Glutamatergic neuron (in vitro differentiated cells): ENCODE measurements around the gene ORMDL1. TPM values are rescaled to one million over a fixed set of nuclear protein-coding genes. Genes with fewer than 3 reads are reported as not detected.
"Not testable (repeated sequence)": the region's sequence is repeated elsewhere in the genome, so short reads cannot be mapped to it uniquely, and the experiment has no call there.

Experiments used
- DNase-seq: peaks from one replicate; pipeline ENCODE4 v3.0.0; 2022
- H3K27ac Mint-ChIP-seq: one replicate; pipeline ENCODE4 v1.8.0; 2020; ENCODE audit warnings: mild to moderate bottlenecking, mixed read lengths, inconsistent platforms; ENCODE audit not compliant: unreplicated experiment
- H3K27me3 Mint-ChIP-seq: one replicate; pipeline ENCODE4 v1.8.0; 2020; ENCODE audit warnings: mild to moderate bottlenecking, moderate library complexity, mixed read lengths, inconsistent platforms; ENCODE audit not compliant: unreplicated experiment
- H3K36me3 Mint-ChIP-seq: one replicate; pipeline ENCODE4 v1.8.0; 2020; ENCODE audit warnings: mild to moderate bottlenecking, mixed read lengths, inconsistent platforms; ENCODE audit not compliant: unreplicated experiment
- H3K4me1 Mint-ChIP-seq: one replicate; pipeline ENCODE4 v1.8.0; 2020; ENCODE audit warnings: mild to moderate bottlenecking, low read depth, mixed read lengths, inconsistent platforms; ENCODE audit not compliant: unreplicated experiment
- H3K4me3 Mint-ChIP-seq: one replicate; pipeline ENCODE4 v1.8.0; 2020; ENCODE audit warnings: mild to moderate bottlenecking, mixed read lengths, inconsistent platforms; ENCODE audit not compliant: unreplicated experiment
- H3K9me3 Mint-ChIP-seq: one replicate; pipeline ENCODE4 v1.8.0; 2020; ENCODE audit warnings: mild to moderate bottlenecking, moderate library complexity, mixed read lengths, inconsistent platforms; ENCODE audit not compliant: unreplicated experiment
- CTCF ChIP-seq: fragments of 200-600 bp; sonication (generic); IDR thresholded peaks from one replicate; pipeline ENCODE4 v1.5.0; 2021; ENCODE audit not compliant: partially characterized antibody, unreplicated experiment
- total RNA-seq: library from RNA; stranded (reverse); fragmentation: NEBNext Ultra II Directional; extraction: Animal tissue kit (Norgen Biotek cat#: 25700); gene quantifications from one replicate; pipeline ENCODE4 v1.2.1, GENCODE V29; 2021; ENCODE audit not compliant: unreplicated experiment

Gene ORMDL1
- total RNA-seq, 1 donor from 2014 or later, result 55.1 TPM

GRCh38 chr2:189762229-189762550 is 21.9 kb downstream of the ORMDL1 start:
- peaks cover 5% of the 10 kb centered on the region for H3K9me3 Mint-ChIP-seq
- H3K4me3 Mint-ChIP-seq, result peak overlapping the region; percentile 96
- H3K27me3 Mint-ChIP-seq, result peaks cover 2% of the 10 kb centered on the region
- no peak for TF ChIP-seq CTCF
- no peaks in the 10 kb centered on the region for H3K4me1 Mint-ChIP-seq
- H3K36me3 Mint-ChIP-seq, result no peaks in the 10 kb centered on the region
- H3K27ac Mint-ChIP-seq, result peak overlapping the region; percentile 99
- DNase-seq, result no peak

- H3K27ac Mint-ChIP-seq, result peak overlapping the region; percentile 88
These were observed 24.0 kb downstream of the ORMDL1 start for GRCh38 chr2:189760154-189760553.

GRCh38 chr2:189756311-189756952 is 27.7 kb downstream of the ORMDL1 start:
- Mint-ChIP-seq H3K27ac (no peak overlapping the region), H3K36me3 (no peaks in the 10 kb centered on the region), H3K27me3 (peaks cover 2% of the 10 kb centered on the region), H3K4me3 (no peak overlapping the region), H3K4me1 (no peaks in the 10 kb centered on the region), H3K9me3 (no peaks in the 10 kb centered on the region)
- TF ChIP-seq CTCF, result no peak
- DNase-seq, result no peak

More at GRCh38 chr2:189760154-189760553, 24.0 kb downstream of the ORMDL1 start:
- H3K4me1 Mint-ChIP-seq, H3K4me3 Mint-ChIP-seq, DNase-seq, H3K36me3 Mint-ChIP-seq, H3K9me3 Mint-ChIP-seq, H3K27me3 Mint-ChIP-seq: not testable (repeated sequence)

- Mint-ChIP-seq H3K27me3 (no peaks in the 10 kb centered on the region), H3K36me3 (no peaks in the 10 kb centered on the region), H3K9me3 (no peaks in the 10 kb centered on the region), H3K4me3 (no peak overlapping the region), H3K27ac (no peak overlapping the region), H3K4me1 (no peaks in the 10 kb centered on the region)
- peak; percentile 71 for TF ChIP-seq CTCF
- peak; percentile 50 for DNase-seq
These were observed 33.0 kb downstream of the ORMDL1 start for GRCh38 chr2:189751080-189751658.

GRCh38 chr2:189729430-189729829 is 54.7 kb downstream of the ORMDL1 start:
- Mint-ChIP-seq H3K36me3 (no peaks in the 10 kb centered on the region), H3K4me1 (no peaks in the 10 kb centered on the region), H3K9me3 (no peaks in the 10 kb centered on the region), H3K27me3 (peaks cover 2% of the 10 kb centered on the region), H3K27ac (no peak overlapping the region), H3K4me3 (no peak overlapping the region)
- no peak for TF ChIP-seq CTCF
- no peak for DNase-seq
